Epithelial cell of prostate (primary cell): ENCODE results near the gene CBARP.

Source experiments
- DNase-seq: peaks from one replicate; pipeline ENCODE4 v3.0.0-alpha.2; 2011; ENCODE audit warnings: low read depth, low spot score
- H3K27ac ChIP-seq: fragments of 450-650 bp; 2 replicates; pipeline ENCODE4 v1.5.1; 2017; ENCODE audit warnings: mild to moderate bottlenecking

Gene CBARP

DNA sequence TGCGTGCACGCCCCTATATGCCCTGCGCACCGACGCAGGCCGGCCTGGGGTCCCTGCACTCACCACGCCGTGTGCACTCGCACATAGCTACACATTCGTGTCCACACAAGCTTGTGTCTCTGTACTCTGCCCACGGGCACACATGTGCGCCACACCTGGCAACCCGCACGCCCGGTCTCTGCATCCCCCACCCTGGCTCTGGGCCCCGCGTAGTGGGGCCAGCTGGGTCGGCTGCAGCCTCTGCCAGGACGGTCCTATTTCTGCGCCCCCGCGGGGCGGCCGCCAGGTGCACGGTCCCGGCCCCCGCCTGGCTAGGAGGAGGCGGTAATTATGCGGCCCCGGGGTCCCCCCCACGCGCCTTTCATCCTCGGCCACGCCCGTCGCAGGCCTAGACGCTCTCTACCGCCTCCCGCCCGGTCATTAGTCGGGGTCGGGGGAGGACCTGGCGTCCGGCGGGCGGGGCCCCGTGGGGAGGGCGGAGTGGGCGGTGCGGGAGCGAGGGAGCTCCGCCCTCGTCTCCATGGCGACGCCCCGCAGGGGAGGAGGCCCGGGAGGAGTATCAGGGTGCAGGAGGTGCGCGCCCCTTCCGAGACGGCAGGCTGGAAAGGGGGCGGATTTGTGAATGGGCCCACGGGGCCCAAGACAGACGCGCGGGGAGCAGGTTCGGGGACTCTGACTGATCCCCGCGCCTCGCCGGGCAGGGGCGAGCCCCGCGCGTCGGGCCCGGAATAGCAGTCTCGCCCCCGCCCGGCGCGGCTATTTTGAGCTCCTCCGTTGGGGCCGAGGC, 28.5 kb upstream of the CBARP start:
- DNase-seq, result no peak
- H3K27ac ChIP-seq, result peak overlapping the region; percentile 99

GRCh38 chr19:1265615-1266128, 27.9 kb upstream of the CBARP start:
- no peak for DNase-seq
- H3K27ac ChIP-seq, result peak overlapping the region; percentile 99

DNA sequence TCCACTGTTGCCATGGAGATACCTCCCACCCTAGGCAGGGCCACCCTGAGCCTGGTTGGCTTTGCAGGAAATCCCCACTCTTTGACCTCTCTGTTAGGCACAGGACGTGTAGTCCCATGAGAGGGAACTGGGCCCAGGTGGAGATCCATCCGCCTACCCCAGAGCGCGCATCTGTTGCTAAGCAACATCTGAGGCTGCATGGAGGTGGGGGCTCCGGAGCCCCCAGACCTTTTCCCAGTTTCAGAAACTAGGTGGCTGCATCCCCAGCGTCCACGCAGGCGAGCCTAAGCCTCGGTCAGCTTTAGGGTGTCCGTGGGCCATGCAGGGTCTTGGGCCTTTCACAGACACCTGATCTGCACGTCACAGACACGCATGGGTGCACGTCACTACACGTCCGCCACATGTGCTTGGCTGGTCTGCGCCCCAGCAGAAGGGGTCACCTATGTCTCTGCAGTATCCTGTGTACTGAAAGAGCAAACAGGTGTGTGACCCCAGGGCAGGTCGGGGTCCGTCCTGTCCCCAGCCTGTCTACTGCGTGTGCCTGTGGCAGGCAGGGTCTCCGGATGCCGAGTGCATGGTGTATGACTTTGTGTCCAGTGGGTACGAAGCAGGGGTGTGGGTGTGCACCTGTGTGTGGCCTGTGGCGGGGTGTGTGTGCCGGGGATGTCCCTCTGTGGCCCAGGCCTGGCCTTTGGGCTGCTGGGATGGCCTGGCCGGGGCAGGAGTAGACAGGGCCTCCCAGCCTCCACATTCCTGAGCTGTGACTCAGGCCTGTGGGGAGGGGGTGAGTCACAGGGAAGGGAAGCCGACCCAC, 27.2 kb upstream of the CBARP start:
- DNase-seq, result no peak
- H3K27ac ChIP-seq, result peak overlapping the region; percentile 99

DNA sequence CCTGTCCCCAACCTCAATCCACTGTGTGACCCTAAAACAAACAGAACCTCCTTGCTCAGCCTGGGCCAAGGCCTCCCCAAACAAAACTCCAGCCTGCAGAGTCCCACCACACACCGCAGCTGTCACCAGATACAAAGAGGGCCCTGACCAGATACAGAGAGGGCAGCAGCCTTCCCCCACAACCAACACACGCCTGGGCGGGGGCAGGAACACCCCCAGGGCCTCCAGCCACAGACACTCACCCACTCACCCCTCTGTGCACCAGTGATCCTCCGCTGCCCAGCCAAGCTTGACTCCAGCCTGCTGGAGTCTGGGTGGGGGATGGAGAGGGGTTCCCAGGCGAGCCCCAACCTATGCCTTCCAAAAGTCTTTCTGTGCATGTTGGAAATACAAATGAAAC, 25.4 kb upstream of the CBARP start:
- DNase-seq, result no peak
- H3K27ac ChIP-seq, result peak overlapping the region; percentile 99

- peak overlapping the region; percentile 99 for H3K27ac ChIP-seq
- no peak for DNase-seq
Measured at GRCh38 chr19:1262623-1263123, 24.9 kb upstream of the CBARP start.

DNA sequence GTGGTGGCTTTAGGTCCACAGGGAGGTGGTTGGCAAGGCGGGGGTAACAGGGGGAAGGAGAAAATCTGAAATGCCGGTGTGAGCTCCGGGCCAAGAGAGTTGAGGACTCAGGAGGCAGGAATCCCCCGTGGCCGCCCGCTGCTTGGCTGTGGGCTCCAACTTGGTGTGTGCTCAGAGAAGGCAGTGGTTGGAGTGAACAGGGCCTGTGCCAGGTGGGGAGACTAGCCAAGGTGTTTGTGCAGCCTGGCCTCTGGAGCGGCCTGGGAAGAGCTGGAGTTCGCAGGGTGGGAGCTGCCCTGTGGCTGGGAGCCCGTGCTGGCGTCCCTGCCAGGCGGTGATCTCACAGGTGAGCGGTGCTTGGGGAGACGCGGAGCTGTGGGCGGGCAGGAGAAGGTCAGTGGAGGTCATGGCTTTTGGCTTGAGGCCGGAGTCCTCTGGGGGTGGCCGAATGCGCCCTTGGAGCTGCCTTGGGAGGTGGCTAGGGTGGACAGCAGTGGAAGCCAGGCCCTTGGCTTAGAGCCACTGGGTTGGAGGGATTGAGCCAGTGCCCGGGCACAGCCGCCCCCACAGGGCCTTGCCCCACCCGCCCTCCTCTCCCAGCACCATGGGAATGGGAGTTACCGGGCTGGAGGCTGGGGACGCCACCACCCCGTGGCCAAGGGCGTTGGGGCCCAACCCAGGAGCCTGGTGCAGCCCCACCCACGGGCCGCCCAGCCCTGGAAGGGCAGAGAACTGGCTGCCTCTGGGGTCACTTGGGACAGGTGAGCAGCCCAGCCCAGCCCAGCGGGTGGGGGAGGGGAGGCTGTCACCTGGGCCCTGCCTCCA, 24.2 kb upstream of the CBARP start:
- H3K27ac ChIP-seq, result peak overlapping the region; percentile 99
- no peak for DNase-seq

- DNase-seq, result no peak
- peak overlapping the region; percentile 99 for H3K27ac ChIP-seq
Measured at GRCh38 chr19:1261538-1261797, 23.7 kb upstream of the CBARP start.

GRCh38 chr19:1260749-1261537, 23.1 kb upstream of the CBARP start:
- DNase-seq, result no peak
- peak overlapping the region; percentile 99 for H3K27ac ChIP-seq

- no peak for DNase-seq
Measured at GRCh38 chr19:1259876-1260748, 22.3 kb upstream of the CBARP start.

DNA sequence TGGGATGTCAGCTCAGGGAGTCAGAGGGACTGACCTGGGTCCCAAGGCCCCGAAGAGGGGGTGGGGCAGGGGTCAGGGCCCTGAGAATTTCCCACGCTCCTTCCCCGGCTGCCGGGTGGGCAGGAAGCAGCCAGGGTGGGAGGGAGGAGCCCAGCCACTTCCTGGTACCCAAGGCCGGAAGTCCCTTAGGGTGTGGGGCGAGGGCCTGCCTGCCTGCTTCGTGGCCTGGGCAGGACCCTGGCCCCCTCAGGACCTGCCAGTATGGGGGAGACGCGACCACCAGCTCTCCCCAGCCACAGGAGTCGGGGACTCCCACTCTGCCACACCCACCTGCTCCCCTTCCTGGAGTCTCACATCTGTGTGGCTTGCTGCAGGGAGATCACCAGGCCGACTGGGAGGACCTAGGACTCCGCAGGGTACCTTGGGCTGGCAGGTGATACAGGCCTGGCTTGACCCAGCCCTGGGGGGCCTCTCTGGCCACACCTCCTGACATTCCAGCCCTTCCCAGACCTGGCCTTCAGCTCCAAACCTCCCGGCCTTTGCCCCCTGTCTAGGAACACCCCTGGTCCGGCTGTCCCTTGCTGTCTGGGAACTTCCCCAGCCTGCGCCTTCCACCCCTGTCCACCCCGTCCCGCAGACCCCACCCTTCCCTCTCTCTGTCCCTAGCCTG, 21.5 kb upstream of the CBARP start:
- DNase-seq, result no peak
- peak overlapping the region; percentile 99 for H3K27ac ChIP-seq

More at GRCh38 chr19:1259876-1260748, 22.3 kb upstream of the CBARP start:
- peak overlapping the region; percentile 99 for H3K27ac ChIP-seq

GRCh38 chr19:1258707-1259205, 21.0 kb upstream of the CBARP start:
- DNase-seq, result no peak
- peak overlapping the region; percentile 99 for H3K27ac ChIP-seq

DNA sequence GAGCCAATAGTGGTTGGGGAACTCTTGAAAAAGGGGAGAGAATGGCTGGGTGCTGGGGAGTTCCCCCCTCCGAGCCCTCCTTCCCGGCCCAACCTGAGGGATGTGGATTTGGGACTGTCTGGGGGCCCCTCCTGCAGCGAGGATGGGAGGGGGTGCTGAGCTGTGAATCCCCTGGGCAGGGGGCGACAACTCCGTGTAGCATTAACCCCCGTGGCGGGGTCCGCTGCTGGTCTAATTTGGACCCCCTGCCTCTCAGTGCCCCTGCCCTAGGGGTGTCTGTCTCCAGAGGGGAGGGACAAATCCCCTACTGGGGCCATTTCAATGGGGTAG, 20.3 kb upstream of the CBARP start:
- DNase-seq, result no peak
- H3K27ac ChIP-seq, result peak overlapping the region; percentile 99

- DNase-seq, result no peak
- H3K27ac ChIP-seq, result peak overlapping the region; percentile 99
Measured at GRCh38 chr19:1257475-1258162, 19.8 kb upstream of the CBARP start.

- peak overlapping the region; percentile 99 for H3K27ac ChIP-seq
- DNase-seq, result no peak
Measured at GRCh38 chr19:1256646-1257474, 19.1 kb upstream of the CBARP start.

GRCh38 chr19:1255186-1256161, 17.7 kb upstream of the CBARP start:
- H3K27ac ChIP-seq, result peak overlapping the region; percentile 99
- DNase-seq, result no peak
